SK-N-SH (cell line): Measurements from ENCODE around the gene TACR2. TPM values are rescaled to one million over a fixed set of nuclear protein-coding genes. Genes with fewer than 3 reads are reported as not detected.
"Not testable (repeated sequence)": the region's sequence is repeated elsewhere in the genome, so short reads cannot be mapped to it uniquely, and the experiment has no call there.

Experiments
- CTCF ChIA-PET: fragments of 300-600, 350-600 bp; formaldehyde crosslinking; extraction: SDS; loops from one replicate; lab custom pipeline; 2021; lab: Yijun Ruan, JAX
- POLR2A ChIA-PET: fragments of 350-600 bp; sonication (Branson Sonifier 250); formaldehyde crosslinking; extraction: SDS; loops from one replicate; lab custom pipeline; 2020; ENCODE audit warnings: antibody characterized with exemption, inconsistent platforms; lab: Yijun Ruan, JAX
- DNase-seq: peaks from one replicate; pipeline ENCODE4 v3.0.0; 2012
- H2AFZ ChIP-seq: fragments of 200-600 bp; sonication (generic); 2 replicates; pipeline ENCODE4 v1.8.1; 2016; ENCODE audit warnings: antibody characterized with exemption, mild to moderate bottlenecking, low read depth
- H3F3A ChIP-seq: fragments of 200-600 bp; sonication (generic); replicated peaks from 2 replicates; pipeline ENCODE3; 2016; ENCODE audit warnings: antibody characterized with exemption, mild to moderate bottlenecking; ENCODE audit not compliant: insufficient read depth
- H3K27ac ChIP-seq, 2 experiments: fragments of 200-500 bp in 1 of 2; fragments of 200-600 bp in 1 of 2; sonication (Bioruptor generic) in 1 of 2; sonication (generic), shearing (Covaris generic) in 1 of 2; 2 replicates each; pipeline versions ENCODE4 v1.5.1 to v1.6.1; 2014 to 2016; ENCODE audit warnings: low read depth in 2 of 2, inconsistent platforms in 1 of 2, low read length in 1 of 2, mild to moderate bottlenecking in 1 of 2, mixed read lengths in 1 of 2
- H3K27me3 ChIP-seq: fragments of 200-600 bp; sonication (generic), shearing (Covaris generic); 2 replicates; pipeline ENCODE4 v1.6.1; 2016; ENCODE audit warnings: mixed run types; ENCODE audit not compliant: insufficient read depth
- H3K36me3 ChIP-seq, 2 experiments: fragments of 200-500 bp in 1 of 2; fragments of 200-600 bp in 1 of 2; sonication (Bioruptor generic) in 1 of 2; sonication (generic) in 1 of 2; replicated peaks in 1 of 2; 2 replicates each; pipeline versions ENCODE3 to v1.5.1; 2014 to 2016; ENCODE audit warnings: low read length in 1 of 2, mild to moderate bottlenecking in 1 of 2; ENCODE audit not compliant: insufficient read depth in 2 of 2, control insufficient read depth in 1 of 2
- H3K4me1 ChIP-seq, 2 experiments: fragments of 200-500 bp in 1 of 2; fragments of 200-600 bp in 1 of 2; sonication (Bioruptor generic) in 1 of 2; sonication (generic), shearing (Covaris generic) in 1 of 2; 2 replicates each; pipeline versions ENCODE4 v1.5.1 to v1.6.1; 2014 to 2016; ENCODE audit warnings: low read depth in 1 of 2, low read length in 1 of 2, mixed run types in 1 of 2; ENCODE audit not compliant: insufficient read depth in 2 of 2, control insufficient read depth in 1 of 2
- H3K4me2 ChIP-seq: fragments of 200-600 bp; sonication (generic), shearing (Covaris generic); 2 replicates; pipeline ENCODE4 v1.6.1; 2017; ENCODE audit warnings: mixed run types
- H3K4me3 ChIP-seq, 2 experiments: fragments of 200-500 bp in 1 of 2; fragments of 200-600 bp in 1 of 2; sonication (Bioruptor generic) in 1 of 2; sonication (generic), shearing (Covaris generic) in 1 of 2; 2 replicates each; pipeline versions ENCODE4 v1.5.1 to v1.8.1; 2014 to 2016; ENCODE audit warnings: low read depth in 2 of 2, inconsistent platforms in 1 of 2, low read length in 1 of 2, mild to moderate bottlenecking in 1 of 2, mixed read lengths in 1 of 2, moderate library complexity in 1 of 2
- H3K79me2 ChIP-seq: fragments of 200-600 bp; sonication (generic); 2 replicates; pipeline ENCODE4 v1.8.1; 2017; ENCODE audit warnings: mild to moderate bottlenecking; ENCODE audit not compliant: insufficient read depth
- H3K9ac ChIP-seq: fragments of 200-600 bp; sonication (generic); 2 replicates; pipeline ENCODE4 v1.6.1; 2017; ENCODE audit warnings: mixed run types
- H3K9me2 ChIP-seq: fragments of 200-600 bp; sonication (generic); 2 replicates; pipeline ENCODE4 v1.6.1; 2017; ENCODE audit warnings: mixed run types
- H3K9me3 ChIP-seq: fragments of 200-600 bp; sonication (generic); 2 replicates; pipeline ENCODE4 v1.6.1; 2017; ENCODE audit warnings: mixed run types, mild to moderate bottlenecking, moderate library complexity
- H4K20me1 ChIP-seq: fragments of 200-600 bp; sonication (generic); 2 replicates; pipeline ENCODE4 v1.6.1; 2017; ENCODE audit warnings: mild to moderate bottlenecking, mixed run types; ENCODE audit not compliant: insufficient read depth
- CHD2 ChIP-seq: fragments of 150-350 bp; IDR thresholded peaks from 2 replicates; pipeline ENCODE4 v1.6.1; 2018; ENCODE audit warnings: low read length; ENCODE audit not compliant: partially characterized antibody
- CTCF ChIP-seq: fragments of 200-600 bp; sonication (generic); IDR thresholded peaks from 2 replicates; pipeline ENCODE4 v1.6.1; 2017; ENCODE audit warnings: antibody characterized with exemption, mild to moderate bottlenecking, moderate library complexity
- EP300 ChIP-seq, 2 experiments: IDR thresholded peaks; 2 replicates each; pipeline versions ENCODE4 v1.4.0 to v1.6.1; 2012; ENCODE audit warnings: borderline replicate concordance in 1 of 2, low read depth in 1 of 2, low read length in 1 of 2
- GABPA ChIP-seq: IDR thresholded peaks from 2 replicates; pipeline ENCODE4 v1.4.0; 2012; ENCODE audit warnings: low read depth, mild to moderate bottlenecking
- MXI1 ChIP-seq: IDR thresholded peaks from 2 replicates; pipeline ENCODE4 v1.6.1; 2012; ENCODE audit warnings: mild to moderate bottlenecking, low read depth, low read length, improper control_type of control experiment
- PBX3 ChIP-seq: IDR thresholded peaks from 2 replicates; pipeline ENCODE4; 2012
- SIN3A ChIP-seq: IDR thresholded peaks from 2 replicates; pipeline ENCODE4 v1.6.1; 2012; ENCODE audit warnings: low read depth, mild to moderate bottlenecking, low read length, moderate library complexity, borderline replicate concordance
- YY1 ChIP-seq: IDR thresholded peaks from 2 replicates; pipeline ENCODE4 v1.4.0; 2012; ENCODE audit warnings: low read depth, mild to moderate bottlenecking
- WGBS: methylation state at CpG from one replicate; pipeline ENCODE4 v1.1.6; 2017; ENCODE audit warnings: low lambda C conversion rate; 5-methylcytosine and 5-hydroxymethylcytosine counted together
- polyA plus RNA-seq, 3 experiments: library from polyadenylated mRNA; depleted of rRNA; stranded (reverse); fragments of >200 nt; gene quantifications; 2 replicates each; pipeline ENCODE4 v1.2.3, GENCODE V29; 2012
- TF ChIP-seq, protein P1 (sequence below): fragments of 150-350 bp; IDR thresholded peaks from 2 replicates; pipeline ENCODE4 v1.6.1; 2016; ENCODE audit warnings: mild to moderate bottlenecking, low read depth, low read length

Gene TACR2
- polyA plus RNA-seq, 1 of the 3 experiments (the other 2 are of a cell fraction) = 0.02 TPM

GRCh38 chr10:69451209-69451783 is 34.6 kb upstream of the TACR2 start, which contains the start of gene TSPAN15:
Gene TSPAN15 (plus strand): TSS chr10:69451465. CDS start chr10:69451595, 130 bp downstream.
- peak; percentile 96 for DNase-seq
- ChIA-PET CTCF (interaction anchor here (0.9 to 7.6 kb wide), 16 partner anchors 12 to 278 kb away, joined by 3 to 38 read pairs (median 4); no protein-coding TSS in a partner anchor), POLR2A (interaction anchor here (0.6 kb wide), 1 partner anchor 208 kb away, joined by 3 read pairs; no protein-coding TSS in a partner anchor)
- H3K36me3 ChIP-seq = no peaks in the 10 kb centered on the region
- peak within 1 kb of the TSS; percentile 27; the same call in 1 of the 2 replicates for H3K9ac ChIP-seq
- peak within 1 kb of the TSS; percentile 93 for H3K4me2 ChIP-seq
- H3K4me3 ChIP-seq = peak within 1 kb of the TSS; percentile 67 to 74
- H3K27me3 ChIP-seq = no peaks in the 10 kb centered on the region
- no peak within 1 kb of the TSS; a peak in 1 of 4 replicates for H3K27ac ChIP-seq
- H4K20me1 ChIP-seq = no peaks in the 10 kb centered on the region
- H3K79me2 ChIP-seq = no peaks in the 10 kb centered on the region
- 3% methylated on average over 24 of the region's 45 CpGs for WGBS
- peaks cover 13 to 20% of the 10 kb centered on the region in 2 experiments; a peak in 2 of 4 replicates for H3K4me1 ChIP-seq
- no peak for TF ChIP-seq SIN3A
- TF ChIP-seq, protein P1, sequence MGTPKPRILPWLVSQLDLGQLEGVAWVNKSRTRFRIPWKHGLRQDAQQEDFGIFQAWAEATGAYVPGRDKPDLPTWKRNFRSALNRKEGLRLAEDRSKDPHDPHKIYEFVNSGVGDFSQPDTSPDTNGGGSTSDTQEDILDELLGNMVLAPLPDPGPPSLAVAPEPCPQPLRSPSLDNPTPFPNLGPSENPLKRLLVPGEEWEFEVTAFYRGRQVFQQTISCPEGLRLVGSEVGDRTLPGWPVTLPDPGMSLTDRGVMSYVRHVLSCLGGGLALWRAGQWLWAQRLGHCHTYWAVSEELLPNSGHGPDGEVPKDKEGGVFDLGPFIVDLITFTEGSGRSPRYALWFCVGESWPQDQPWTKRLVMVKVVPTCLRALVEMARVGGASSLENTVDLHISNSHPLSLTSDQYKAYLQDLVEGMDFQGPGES = peak; percentile 53
- peak; percentile 26; the same call in 1 of the 2 replicates for TF ChIP-seq MXI1
- peak; percentile 99 for TF ChIP-seq PBX3
- no peak for TF ChIP-seq CTCF
- no peak for TF ChIP-seq YY1
- TF ChIP-seq CHD2 = peak; percentile 55
- TF ChIP-seq EP300 (IDR thresholded peaks at IDR 0.05; ENCODE audit: borderline replicate concordance in 1 of 2, low read depth in 1 of 2, low read length in 1 of 2) = no peak
- no peak for TF ChIP-seq GABPA
- no peaks in the 10 kb centered on the region for H3K9me3 ChIP-seq
- peak within 1 kb of the TSS; percentile 87; the same call in 1 of the 2 replicates for H2AFZ ChIP-seq
- no peaks in the 10 kb centered on the region for H3K9me2 ChIP-seq
- peaks cover 14% of the 10 kb centered on the region for H3F3A ChIP-seq

- POLR2A ChIA-PET = not testable (repeated sequence)
Observed at GRCh38 chr10:69450395-69450794, 33.7 kb upstream of the TACR2 start.

More at GRCh38 chr10:69450395-69450794, 33.7 kb upstream of the TACR2 start:
- 77% methylated on average over 16 of the region's 16 CpGs for WGBS
- H3K4me3 ChIP-seq, H3K9me2 ChIP-seq, H3K4me2 ChIP-seq, H3K9ac ChIP-seq, H4K20me1 ChIP-seq, H3K79me2 ChIP-seq, H3K9me3 ChIP-seq, H3K27ac ChIP-seq, H3K27me3 ChIP-seq, DNase-seq, H2AFZ ChIP-seq, H3K36me3 ChIP-seq: not testable (repeated sequence)
- Histone ChIP-seq H3K4me1 (peaks cover 13 to 29% of the 10 kb centered on the region in 2 experiments; a peak in 3 of 4 replicates), H3F3A (peaks cover 20% of the 10 kb centered on the region)
- CTCF ChIA-PET = interaction anchor here (0.6 to 7.6 kb wide), 19 partner anchors 8 to 279 kb away, joined by 3 to 38 read pairs (median 4); no protein-coding TSS in a partner anchor
